Motor neuron (in vitro differentiated cells): ENCODE data around the gene LTBP2. TPM values are rescaled to one million over a fixed set of nuclear protein-coding genes. Genes with fewer than 3 reads are reported as not detected.

Experiments
- ATAC-seq, 8 experiments: fragments of 200-7000 bp; cut with Tn5 transposase; replicated peaks in 6 of 8; 2 replicates each; pipeline ENCODE4 v1.8.0; 2021; ENCODE audit warnings: mild to moderate bottlenecking in 8 of 8, moderate library complexity in 8 of 8
- H3K27ac ChIP-seq, 2 donors: fragments of 250-450 bp; sonication (Bioruptor Pico); 2 replicates each; pipeline ENCODE4 v1.9.0; 2021; ENCODE audit warnings: antibody characterized with exemption in 2 of 2, mild to moderate bottlenecking in 2 of 2, moderate library complexity in 1 of 2
- H3K4me1 ChIP-seq, 2 donors: fragments of 250-450 bp; sonication (Bioruptor Pico); replicated peaks in 1 of 2; 2 replicates each; pipeline ENCODE4 v1.6.1; 2021; ENCODE audit warnings: antibody characterized with exemption in 2 of 2, mild to moderate bottlenecking in 2 of 2, moderate library complexity in 1 of 2
- H3K4me3 ChIP-seq, 5 donors: fragments of 250-450 bp; sonication (Bioruptor Pico); 2 replicates each; pipeline ENCODE4 v1.9.0; 2021; ENCODE audit warnings: antibody characterized with exemption in 5 of 5, mild to moderate bottlenecking in 5 of 5, moderate library complexity in 4 of 5
- WGBS, 10 experiments: fragments of 450-650 bp; shearing (Covaris generic); methylation state at CpG; one replicate each; pipeline ENCODE4 v1.0.0; 2022; 5-methylcytosine and 5-hydroxymethylcytosine counted together
- in situ Hi-C, 9 experiments: fragments of 400-800 bp; cut with MboI; loops; one replicate each; pipeline ENCODE4 v1.15.0; 2021; ENCODE audit warnings: low sequenced_read_pairs in 9 of 9, low pct_unique_long_range_greater_than_20kb in 2 of 9; ENCODE audit not compliant: unreplicated experiment in 9 of 9
- total RNA-seq, 8 experiments: library from RNA; unstranded; fragments of 300-600 nt; gene quantifications; 2 replicates each; pipeline versions ENCODE4 v1.2.3 to v1.2.4, GENCODE V29; 2022

The LTBP2 gene
- total RNA-seq, 8 experiments from 2014 or later, result 0.46 to 27.0 (median 1.2) TPM

DNA sequence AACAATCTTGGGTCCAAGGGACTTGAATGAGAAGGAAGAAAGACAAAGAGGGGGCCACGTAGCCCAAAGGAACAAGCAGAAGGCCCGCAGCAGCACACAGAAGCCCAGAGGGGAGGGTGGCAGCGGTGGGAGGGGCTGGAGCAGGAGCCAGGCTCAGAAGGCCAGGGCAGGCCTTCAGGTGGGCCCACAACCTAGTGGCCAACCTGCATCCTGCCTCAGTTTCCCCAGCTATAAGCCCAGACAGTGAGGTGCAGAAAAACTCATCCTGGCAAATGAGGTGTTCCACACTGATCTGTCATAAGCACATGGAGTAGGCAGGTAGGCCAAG, 34.1 kb downstream of the LTBP2 start:
- H3K4me1 ChIP-seq, result peaks cover 6 to 7% of the 10 kb centered on the region in 2 donors
- no peak for ATAC-seq
- no peak overlapping the region for H3K4me3 ChIP-seq
- in situ Hi-C loops, result no loop called here
- no peak overlapping the region for H3K27ac ChIP-seq
- WGBS, 10 experiments, result 80 to 100% (median 80%) methylated on average over 1 to 3 of the region's 3 CpGs; no CpG with 5 or more reads in 5 of the 10 experiments

DNA sequence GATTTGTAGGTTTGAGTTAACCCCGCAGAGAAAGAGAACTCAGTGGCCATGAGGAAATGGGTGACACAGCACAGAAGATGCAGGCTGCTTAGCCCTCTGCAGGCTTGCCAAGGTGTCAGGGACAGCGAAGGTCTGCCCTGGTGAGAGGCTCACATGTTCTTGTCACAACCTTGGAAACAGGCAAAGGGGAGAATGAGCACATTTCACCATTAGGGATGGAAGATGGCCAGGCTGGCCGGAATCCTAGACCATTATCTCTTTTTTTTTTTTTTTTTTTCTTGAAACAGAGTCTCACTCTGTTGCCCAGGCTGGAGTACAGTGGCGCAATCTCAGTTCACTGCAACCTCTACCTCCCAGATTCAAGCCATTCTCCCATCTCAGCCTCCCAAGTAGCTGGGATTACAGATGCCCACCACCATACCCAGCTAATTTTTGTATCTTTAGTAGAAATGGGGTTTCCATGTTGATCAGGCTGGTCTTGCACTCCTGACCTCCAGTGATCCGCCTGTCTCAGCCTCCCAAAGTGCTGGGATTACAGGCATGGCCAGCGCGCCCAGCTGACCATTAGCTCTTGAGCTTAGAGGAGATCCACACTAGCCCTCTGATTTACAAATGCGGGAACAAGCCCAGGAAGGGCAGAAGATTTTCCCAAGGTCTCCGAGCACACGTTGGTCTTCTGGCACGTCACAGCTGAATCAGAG, 34.6 kb downstream of the LTBP2 start:
- no peak for ATAC-seq
- WGBS, 10 experiments, result 60 to 94% (median 85%) methylated on average over 1 to 9 of the region's 11 CpGs

GRCh38 chr14:74575936-74576335, 36.1 kb downstream of the LTBP2 start:
- 56 to 100% (median 100%) methylated on average over 1 to 2 of the region's 3 CpGs; no CpG with 5 or more reads in 3 of the 10 experiments for WGBS, 10 experiments
- in situ Hi-C loops, result no loop called here
- H3K4me1 ChIP-seq, result peaks cover 21 to 22% of the 10 kb centered on the region in 2 donors
- no peak overlapping the region for H3K27ac ChIP-seq
- no peak for ATAC-seq
- no peak overlapping the region for H3K4me3 ChIP-seq

More for the DNA sequence above, 34.6 kb downstream of the LTBP2 start:
- H3K4me1 ChIP-seq, result peaks cover 10 to 11% of the 10 kb centered on the region in 2 donors
- no peak overlapping the region for H3K4me3 ChIP-seq
- no peak overlapping the region for H3K27ac ChIP-seq
- in situ Hi-C loops, result no loop called here

- 80 to 100% (median 100%) methylated on average over 1 of the region's 2 CpGs; no CpG with 5 or more reads in 5 of the 10 experiments for WGBS, 10 experiments
- Histone ChIP-seq H3K4me3 (no peak overlapping the region), H3K27ac (no peak overlapping the region), H3K4me1 (peaks cover 21 to 24% of the 10 kb centered on the region in 2 donors)
- ATAC-seq, result no peak
- in situ Hi-C loops, result no loop called here
Measured at GRCh38 chr14:74575507-74575906, 36.5 kb downstream of the LTBP2 start.

DNA sequence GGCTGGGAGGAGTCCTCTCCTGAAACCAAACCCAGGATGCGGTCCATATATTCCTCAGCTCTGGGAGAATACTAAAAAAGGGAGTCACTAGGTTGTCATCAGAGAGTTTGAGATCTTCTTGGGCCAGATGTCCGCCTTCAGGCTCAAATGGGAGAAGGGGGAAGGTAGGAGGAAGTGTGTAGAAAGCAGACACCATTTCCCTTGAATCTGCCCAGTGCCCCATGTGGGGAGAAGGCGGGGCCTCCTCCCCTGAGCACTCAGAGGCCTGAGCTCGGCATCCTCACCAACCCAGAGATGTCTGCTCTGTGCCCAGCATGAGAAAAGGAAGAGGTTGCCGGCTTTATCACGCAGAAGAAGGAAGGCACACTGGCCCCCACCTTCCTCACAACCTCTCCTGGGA, 37.3 kb downstream of the LTBP2 start:
- Histone ChIP-seq H3K4me1 (peaks cover 21 to 31% of the 10 kb centered on the region in 2 donors), H3K27ac (no peak overlapping the region), H3K4me3 (no peak overlapping the region)
- in situ Hi-C loops, result no loop called here
- ATAC-seq, result peak in 2 of 8 experiments; percentile 35 to 40
- WGBS, 10 experiments, result 60 to 100% (median 68%) methylated on average over 1 to 5 of the region's 6 CpGs; no CpG with 5 or more reads in 4 of the 10 experiments

- H3K4me1 ChIP-seq, result peaks cover 21 to 31% of the 10 kb centered on the region in 2 donors
- no peak overlapping the region for H3K4me3 ChIP-seq
- no peak for ATAC-seq
- no peak overlapping the region for H3K27ac ChIP-seq
- in situ Hi-C loops, result no loop called here
- WGBS, 10 experiments, result 80 to 100% (median 97%) methylated on average over 1 to 3 of the region's 4 CpGs; no CpG with 5 or more reads in 2 of the 10 experiments
Measured at GRCh38 chr14:74574090-74574433, 38.0 kb downstream of the LTBP2 start.

- 76 to 100% (median 96%) methylated on average over 1 to 10 of the region's 13 CpGs; no CpG with 5 or more reads in 2 of the 10 experiments for WGBS, 10 experiments
- ATAC-seq, result peak in 1 of 8 experiments; percentile 9
- Histone ChIP-seq H3K4me3 (no peak overlapping the region), H3K4me1 (peaks cover 21 to 31% of the 10 kb centered on the region in 2 donors), H3K27ac (no peak overlapping the region)
- in situ Hi-C loops, result no loop called here
Measured at GRCh38 chr14:74573421-74574089, 38.5 kb downstream of the LTBP2 start.

- peak overlapping the region in 1 of 5 donors; percentile 11 for H3K4me3 ChIP-seq
Measured at GRCh38 chr14:74572726-74573301, 39.2 kb downstream of the LTBP2 start.

DNA sequence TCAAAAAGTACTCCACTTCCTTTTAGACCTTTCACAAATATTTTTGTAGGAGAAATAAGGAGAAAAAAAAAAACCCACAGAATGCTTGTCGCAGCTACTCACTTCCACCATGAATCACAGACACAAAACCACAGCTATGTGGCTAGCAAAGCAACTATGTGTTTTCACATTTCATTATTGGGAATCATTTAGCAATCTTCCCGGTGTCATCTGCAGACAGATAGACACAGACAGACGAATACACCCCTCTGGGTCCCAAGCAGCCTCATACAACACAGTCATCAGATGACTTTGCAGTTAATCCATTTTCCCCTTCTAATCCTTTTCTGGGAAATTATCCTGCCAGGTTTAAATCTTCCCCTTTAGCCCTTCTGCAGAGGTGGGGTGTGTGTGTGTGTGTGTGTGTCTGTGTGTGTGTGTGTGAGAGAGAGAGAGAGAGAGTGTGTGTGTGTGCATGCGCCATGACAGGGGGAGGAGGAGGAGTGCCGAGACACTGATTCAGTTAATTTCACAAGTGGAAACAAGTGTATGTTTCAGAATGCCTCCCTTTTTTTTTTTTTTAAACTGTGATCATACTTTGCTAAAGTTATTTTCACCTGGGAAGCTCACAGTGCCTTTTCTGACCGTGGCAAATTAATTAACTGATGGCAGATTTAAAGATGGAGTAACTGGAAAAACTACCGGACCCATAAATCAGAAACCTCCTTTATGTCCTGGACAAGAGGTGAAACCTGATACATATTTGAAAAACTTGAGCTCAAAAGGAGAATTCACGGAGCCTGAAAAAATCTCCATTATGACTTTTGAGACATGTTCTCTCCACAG, 39.9 kb downstream of the LTBP2 start:
- Histone ChIP-seq H3K4me1 (peaks cover 21 to 31% of the 10 kb centered on the region in 2 donors), H3K27ac (peak overlapping the region in 1 of 2 donors; percentile 17), H3K4me3 (peak overlapping the region in 1 of 5 donors; percentile 11)
- ATAC-seq, result peak; percentile 60 to 92 (median 76)
- 0 to 83% (median 38%) methylated on average over 2 to 8 of the region's 8 CpGs for whole genome bisulfite sequencing, 10 experiments
- in situ Hi-C loops, result no loop called here

More at GRCh38 chr14:74572726-74573301, 39.2 kb downstream of the LTBP2 start:
- Histone ChIP-seq H3K27ac (peak overlapping the region in 1 of 2 donors; percentile 17), H3K4me1 (peaks cover 21 to 31% of the 10 kb centered on the region in 2 donors)
- 29 to 80% (median 65%) methylated on average over 1 to 9 of the region's 15 CpGs; no CpG with 5 or more reads in 1 of the 10 experiments for WGBS, 10 experiments
- in situ Hi-C loops, result no loop called here
- peak in 5 of 8 experiments; percentile 31 to 59 (median 54) for ATAC-seq

DNA sequence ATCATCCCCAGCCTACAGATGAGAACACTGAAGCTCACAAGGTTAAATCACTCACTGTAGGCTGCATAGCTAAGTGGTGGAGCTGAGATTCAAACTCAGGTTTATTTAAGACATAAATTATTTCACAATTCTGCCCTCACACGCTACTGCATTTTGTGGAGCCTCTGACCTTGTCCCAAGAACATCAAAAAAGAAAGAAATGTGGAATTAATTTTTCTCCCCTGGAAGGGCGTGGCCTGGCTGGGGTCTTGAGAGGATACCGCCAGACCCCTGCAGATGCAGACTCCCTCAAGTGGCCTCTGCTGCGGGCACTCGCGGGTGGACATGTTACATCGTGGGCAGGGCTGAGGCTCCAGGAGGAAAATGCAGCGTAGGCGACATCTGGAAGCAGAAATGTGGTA, 40.6 kb downstream of the LTBP2 start:
- no peak overlapping the region for H3K27ac ChIP-seq
- no peak overlapping the region for H3K4me3 ChIP-seq
- in situ Hi-C loops, result no loop called here
- WGBS, 10 experiments, result 20 to 94% (median 77%) methylated on average over 1 to 8 of the region's 9 CpGs; no CpG with 5 or more reads in 3 of the 10 experiments
- peak in 6 of 8 experiments; percentile 6 to 51 (median 28) for ATAC-seq
- peaks cover 21 to 31% of the 10 kb centered on the region in 2 donors for H3K4me1 ChIP-seq

DNA sequence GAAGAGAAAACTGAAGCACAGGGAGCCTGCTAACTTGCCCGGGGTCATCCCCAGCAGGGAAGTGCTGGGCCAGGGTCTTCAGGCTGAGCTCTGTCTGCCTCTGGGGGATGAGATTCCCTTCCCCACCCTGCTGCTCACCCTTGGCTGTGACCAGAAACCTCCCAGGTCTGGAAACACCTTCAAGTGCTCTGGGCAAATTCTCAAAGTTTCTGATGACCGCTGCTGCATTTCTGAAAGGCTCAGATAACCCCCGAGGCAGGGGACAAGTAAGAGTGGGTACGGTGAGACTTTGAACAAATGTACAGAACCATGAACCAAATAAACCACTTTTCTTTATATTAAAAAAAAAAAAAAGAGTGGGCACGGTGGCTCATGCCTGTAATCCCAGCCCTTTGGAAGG, 41.3 kb downstream of the LTBP2 start:
- ATAC-seq, result no peak
- Histone ChIP-seq H3K27ac (no peak overlapping the region), H3K4me1 (peaks cover 21 to 31% of the 10 kb centered on the region in 2 donors), H3K4me3 (no peak overlapping the region)
- in situ Hi-C loops, result no loop called here
- WGBS, 10 experiments, result 60 to 100% (median 100%) methylated on average over 1 to 4 of the region's 5 CpGs; no CpG with 5 or more reads in 3 of the 10 experiments

DNA sequence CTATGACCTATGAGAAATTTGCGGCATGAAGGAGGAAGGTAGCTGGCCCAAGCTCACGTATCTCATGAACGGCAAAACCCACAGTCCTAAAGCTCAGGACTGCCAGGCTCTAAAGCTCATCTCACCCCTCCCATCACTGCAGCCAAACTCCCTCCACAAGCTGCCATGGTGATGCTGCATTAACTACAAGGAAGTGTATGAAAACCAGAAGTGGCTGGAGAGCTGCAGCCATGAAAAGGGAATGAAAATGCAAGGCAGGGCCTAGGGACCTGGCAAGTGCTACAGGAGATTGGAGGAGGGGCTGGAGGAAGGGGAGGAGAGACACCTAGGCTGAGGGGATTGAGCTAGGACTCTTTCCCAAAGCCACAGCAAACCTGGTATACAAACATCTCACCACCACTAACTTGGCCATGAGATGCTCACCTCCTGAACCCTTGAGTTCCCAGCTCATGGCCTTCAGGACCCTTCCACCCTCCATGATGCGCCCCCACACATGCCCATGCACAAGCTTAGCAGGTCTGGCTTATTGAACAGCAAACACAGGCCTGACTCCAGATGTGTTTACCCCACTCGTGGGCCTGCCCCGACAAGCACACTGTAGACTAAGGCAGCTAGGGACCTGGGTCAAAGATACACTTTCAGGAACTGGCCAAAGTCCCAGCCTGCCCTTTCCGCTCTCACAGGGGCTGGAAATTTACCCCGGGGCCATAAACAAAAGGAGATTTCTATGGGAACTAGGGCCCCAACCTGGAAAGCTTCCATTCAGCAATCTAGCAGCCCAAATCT, 42.0 kb downstream of the LTBP2 start:
- Histone ChIP-seq H3K4me3 (no peak overlapping the region), H3K4me1 (peaks cover 21 to 31% of the 10 kb centered on the region in 2 donors), H3K27ac (no peak overlapping the region)
- peak in 3 of 8 experiments; percentile 20 to 55 (median 27) for ATAC-seq
- WGBS, 10 experiments, result 66 to 100% (median 69%) methylated on average over 1 to 6 of the region's 8 CpGs; no CpG with 5 or more reads in 4 of the 10 experiments
- in situ Hi-C loops, result no loop called here
